ENCODE measurements around the gene CACNA1A. TPM values are rescaled to one million over a fixed set of nuclear protein-coding genes. Genes with fewer than 3 reads are reported as not detected.
"Not testable (repeated sequence)": the region's sequence is repeated elsewhere in the genome, so short reads cannot be mapped to it uniquely, and the experiment has no call there.

Gene CACNA1A
- total RNA-seq, 2 experiments from 2014 or later, result 0.30 to 0.45 TPM

DNA sequence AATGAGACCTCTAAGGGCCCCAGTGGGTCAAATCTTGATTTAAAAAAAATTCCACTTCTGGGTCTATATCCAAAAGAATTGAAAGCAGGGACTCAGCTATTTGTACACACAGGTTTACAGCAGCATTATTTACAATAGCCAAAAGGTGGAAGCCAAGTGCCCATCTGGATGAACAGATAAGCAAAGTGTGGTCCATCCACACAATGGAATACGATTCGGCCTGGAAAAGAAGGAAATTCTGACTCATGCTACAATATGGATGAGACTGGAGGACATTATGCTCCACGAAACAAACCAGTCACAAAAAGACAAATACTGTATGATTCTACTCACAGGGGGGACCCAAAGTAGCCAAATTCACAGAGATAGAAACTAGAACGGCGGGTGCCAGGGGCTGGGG is 76.7 kb downstream of the CACNA1A start:
- Histone ChIP-seq H3K4me3 (ENCODE audit: low read length) (no peak overlapping the region), H3K27ac (ENCODE audit: low read depth in 1 of 2, low read length in 2 of 2) (no peak overlapping the region), H3K4me1 (ENCODE audit: insufficient read depth, low read length) (no peaks in the 10 kb centered on the region), H3K9me3 (ENCODE audit: control insufficient read depth in 1 of 2, insufficient read depth in 1 of 2, low read length in 2 of 2) (peaks cover 15 to 17% of the 10 kb centered on the region in 2 experiments), H3K36me3 (ENCODE audit: insufficient read depth, low read length) (no peaks in the 10 kb centered on the region), H3K27me3 (ENCODE audit: control insufficient read depth in 1 of 2, insufficient read depth in 2 of 2, low read length in 2 of 2) (peaks cover 7 to 8% of the 10 kb centered on the region in 2 experiments)
- ChIA-PET CTCF (interaction anchor here (0.6 to 1.6 kb wide), 2 partner anchors 19 to 152 kb away, joined by 5 to 6 read pairs; no protein-coding TSS in a partner anchor), POLR2A (no interaction called here)
- H3K27ac Mint-ChIP-seq, result no peak overlapping the region
- no peak overlapping the region for H3K4me3 Mint-ChIP-seq
- ATAC-seq (ENCODE audit: poor library complexity) (no peak), DNase-seq (no peak)
- H3K4me1 Mint-ChIP-seq (ENCODE audit: low read depth), result no peaks in the 10 kb centered on the region
- TF ChIP-seq, protein P1, sequence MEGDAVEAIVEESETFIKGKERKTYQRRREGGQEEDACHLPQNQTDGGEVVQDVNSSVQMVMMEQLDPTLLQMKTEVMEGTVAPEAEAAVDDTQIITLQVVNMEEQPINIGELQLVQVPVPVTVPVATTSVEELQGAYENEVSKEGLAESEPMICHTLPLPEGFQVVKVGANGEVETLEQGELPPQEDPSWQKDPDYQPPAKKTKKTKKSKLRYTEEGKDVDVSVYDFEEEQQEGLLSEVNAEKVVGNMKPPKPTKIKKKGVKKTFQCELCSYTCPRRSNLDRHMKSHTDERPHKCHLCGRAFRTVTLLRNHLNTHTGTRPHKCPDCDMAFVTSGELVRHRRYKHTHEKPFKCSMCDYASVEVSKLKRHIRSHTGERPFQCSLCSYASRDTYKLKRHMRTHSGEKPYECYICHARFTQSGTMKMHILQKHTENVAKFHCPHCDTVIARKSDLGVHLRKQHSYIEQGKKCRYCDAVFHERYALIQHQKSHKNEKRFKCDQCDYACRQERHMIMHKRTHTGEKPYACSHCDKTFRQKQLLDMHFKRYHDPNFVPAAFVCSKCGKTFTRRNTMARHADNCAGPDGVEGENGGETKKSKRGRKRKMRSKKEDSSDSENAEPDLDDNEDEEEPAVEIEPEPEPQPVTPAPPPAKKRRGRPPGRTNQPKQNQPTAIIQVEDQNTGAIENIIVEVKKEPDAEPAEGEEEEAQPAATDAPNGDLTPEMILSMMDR (IDR thresholded peaks at IDR 0.05), result no peak
- H3K27me3 Mint-ChIP-seq, result peaks cover 32% of the 10 kb centered on the region
- peaks cover 5% of the 10 kb centered on the region for H3K9me3 Mint-ChIP-seq
- no peaks in the 10 kb centered on the region for H3K36me3 Mint-ChIP-seq (ENCODE audit: low read depth)
- intact Hi-C loops (cut with DNase I, micrococcal nuclease), result loop anchor here in 1 of 2 experiments (5.0 kb wide), 1 partner anchor 428 kb away; no protein-coding TSS in a partner anchor

DNA sequence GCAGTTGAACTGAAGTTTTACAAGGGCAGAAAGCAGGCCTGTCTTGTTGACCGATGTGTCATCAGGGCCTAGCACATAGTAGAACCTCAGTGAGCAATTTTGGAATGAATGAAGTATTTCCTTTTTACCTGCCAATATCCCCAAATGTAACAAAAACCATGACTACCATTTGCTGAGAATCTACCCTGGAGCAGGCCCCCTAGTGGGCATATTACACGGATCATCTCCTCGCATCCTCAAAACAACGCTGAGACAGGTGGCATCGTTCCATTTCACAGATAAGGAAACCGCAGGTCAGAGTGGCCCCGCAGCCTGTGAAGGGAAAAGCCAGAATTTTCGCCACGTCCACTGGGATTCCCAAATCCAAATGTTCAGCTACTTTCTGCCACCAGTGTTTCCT is 77.9 kb downstream of the CACNA1A start:
- H3K27ac Mint-ChIP-seq, result no peak overlapping the region
- no peak overlapping the region for H3K4me3 Mint-ChIP-seq
- H3K9me3 ChIP-seq (ENCODE audit: control insufficient read depth in 1 of 2, insufficient read depth in 1 of 2, low read length in 2 of 2), result peaks cover 15 to 18% of the 10 kb centered on the region in 2 experiments
- intact Hi-C loops (cut with DNase I, micrococcal nuclease), result loop anchor here in 1 of 2 experiments (5.0 kb wide), 1 partner anchor 429 kb away; no protein-coding TSS in a partner anchor
- TF ChIP-seq, protein P1 (IDR thresholded peaks at IDR 0.05), result peak; percentile 48
- no peaks in the 10 kb centered on the region for H3K4me1 ChIP-seq (ENCODE audit: insufficient read depth, low read length)
- no peaks in the 10 kb centered on the region for H3K36me3 ChIP-seq (ENCODE audit: insufficient read depth, low read length)
- no peaks in the 10 kb centered on the region for H3K4me1 Mint-ChIP-seq (ENCODE audit: low read depth)
- peaks cover 5% of the 10 kb centered on the region for H3K9me3 Mint-ChIP-seq
- H3K27ac ChIP-seq (ENCODE audit: low read depth in 1 of 2, low read length in 2 of 2), result no peak overlapping the region
- DNase-seq, result peak in 7 of 14 experiments; percentile 1 to 32 (median 18)
- ChIA-PET POLR2A (no interaction called here), CTCF (interaction anchor here (1.2 to 1.6 kb wide), 2 partner anchors 9 to 150 kb away, joined by 3 to 6 read pairs; no protein-coding TSS in a partner anchor)
- peaks cover 7 to 8% of the 10 kb centered on the region in 2 experiments for H3K27me3 ChIP-seq (ENCODE audit: control insufficient read depth in 1 of 2, insufficient read depth in 2 of 2, low read length in 2 of 2)
- no peak overlapping the region for H3K4me3 ChIP-seq (ENCODE audit: low read length)
- H3K36me3 Mint-ChIP-seq (ENCODE audit: low read depth), result no peaks in the 10 kb centered on the region
- peaks cover 37% of the 10 kb centered on the region for H3K27me3 Mint-ChIP-seq
- ATAC-seq (ENCODE audit: poor library complexity), result no peak

DNA sequence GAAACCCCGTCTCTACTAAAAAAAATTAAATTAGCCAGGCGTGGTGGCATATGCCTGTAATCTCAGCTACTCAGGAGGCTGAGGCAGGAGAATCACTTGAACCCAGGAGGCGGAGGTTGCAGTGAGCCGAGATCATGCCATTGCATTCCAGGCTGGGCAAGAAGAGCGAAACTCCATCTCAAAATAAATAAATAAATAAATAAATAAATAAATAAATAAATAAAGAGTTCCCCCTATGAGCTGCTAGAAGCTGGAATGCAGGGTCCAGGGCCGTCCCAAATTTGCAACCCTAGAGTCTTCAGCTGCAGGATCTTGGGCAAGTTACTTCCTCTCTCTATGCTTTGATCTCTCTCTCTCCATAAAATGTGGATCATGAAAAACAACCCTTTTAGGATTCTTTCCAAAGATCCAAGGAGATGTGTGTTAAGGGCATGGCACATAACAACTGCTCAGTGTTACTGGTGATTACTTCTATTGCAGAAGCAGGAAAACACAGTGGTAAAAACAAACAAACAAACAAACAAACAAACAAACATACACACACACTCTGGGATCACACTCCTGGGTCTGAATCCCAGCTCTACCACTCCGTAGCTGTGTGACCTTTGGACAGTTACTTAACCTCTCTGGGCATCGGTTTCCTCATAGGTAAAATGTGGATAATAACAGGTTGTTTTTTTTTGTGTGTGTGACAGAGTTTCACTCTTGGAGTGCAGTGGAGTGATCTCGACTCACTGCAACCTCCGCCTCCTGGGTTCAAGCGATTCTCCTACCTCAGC is 78.8 kb downstream of the CACNA1A start:
- no peak for ATAC-seq (ENCODE audit: poor library complexity)
- peaks cover 11% of the 10 kb centered on the region for H3K9me3 Mint-ChIP-seq
- Histone ChIP-seq H3K36me3 (ENCODE audit: insufficient read depth, low read length) (no peaks in the 10 kb centered on the region), H3K4me3 (ENCODE audit: low read length) (no peak overlapping the region), H3K27ac (ENCODE audit: low read depth in 1 of 2, low read length in 2 of 2) (no peak overlapping the region), H3K9me3 (ENCODE audit: control insufficient read depth in 1 of 2, insufficient read depth in 1 of 2, low read length in 2 of 2) (peaks cover 18 to 23% of the 10 kb centered on the region in 2 experiments), H3K4me1 (ENCODE audit: insufficient read depth, low read length) (no peaks in the 10 kb centered on the region), H3K27me3 (ENCODE audit: control insufficient read depth in 1 of 2, insufficient read depth in 2 of 2, low read length in 2 of 2) (peaks cover 7 to 8% of the 10 kb centered on the region in 2 experiments)
- H3K4me1 Mint-ChIP-seq (ENCODE audit: low read depth), result no peaks in the 10 kb centered on the region
- TF ChIP-seq, protein P1 (IDR thresholded peaks at IDR 0.05), result no peak
- no peak overlapping the region for H3K27ac Mint-ChIP-seq
- no peak for DNase-seq
- POLR2A ChIA-PET, result no interaction called here
- intact Hi-C loops (cut with DNase I, micrococcal nuclease), result loop anchor here in 1 of 2 experiments (5.0 kb wide), 1 partner anchor 430 kb away; no protein-coding TSS in a partner anchor
- H3K36me3 Mint-ChIP-seq (ENCODE audit: low read depth), result no peaks in the 10 kb centered on the region
- CTCF ChIA-PET, result no interaction called here
- peaks cover 41% of the 10 kb centered on the region for H3K27me3 Mint-ChIP-seq
- no peak overlapping the region for H3K4me3 Mint-ChIP-seq

DNA sequence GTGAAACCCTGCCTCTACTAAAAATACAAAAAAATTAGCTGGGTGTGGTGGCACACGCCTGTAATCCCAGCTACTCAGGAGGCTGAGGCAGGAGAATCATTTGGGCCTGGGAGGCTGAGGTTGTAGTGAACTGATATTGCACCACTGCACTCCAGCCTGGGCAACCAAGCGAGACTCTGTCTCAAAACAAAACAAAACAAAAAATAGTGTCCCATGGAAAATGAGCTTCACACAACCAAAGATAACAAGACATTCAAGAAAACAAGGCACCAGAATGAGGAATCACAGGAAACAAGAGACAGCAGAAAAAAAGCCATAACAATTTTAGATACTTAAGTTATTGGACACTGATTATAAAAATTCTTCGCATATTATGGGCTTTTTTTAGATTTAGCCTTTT is 80.4 kb downstream of the CACNA1A start:
- H3K9me3 ChIP-seq (ENCODE audit: control insufficient read depth in 1 of 2, insufficient read depth in 1 of 2, low read length in 2 of 2), result peaks cover 23 to 31% of the 10 kb centered on the region in 2 experiments
- Mint-ChIP-seq H3K27me3 (peaks cover 41% of the 10 kb centered on the region), H3K9me3 (peaks cover 12% of the 10 kb centered on the region)
- H3K36me3 ChIP-seq (ENCODE audit: insufficient read depth, low read length); POLR2A ChIA-PET; H3K27me3 ChIP-seq (ENCODE audit: control insufficient read depth in 1 of 2, insufficient read depth in 2 of 2, low read length in 2 of 2); H3K27ac ChIP-seq (ENCODE audit: low read depth in 1 of 2, low read length in 2 of 2); CTCF ChIA-PET; ATAC-seq (ENCODE audit: poor library complexity); DNase-seq; H3K36me3 Mint-ChIP-seq (ENCODE audit: low read depth); H3K27ac Mint-ChIP-seq; H3K4me3 Mint-ChIP-seq; H3K4me3 ChIP-seq (ENCODE audit: low read length); H3K4me1 ChIP-seq (ENCODE audit: insufficient read depth, low read length); H3K4me1 Mint-ChIP-seq (ENCODE audit: low read depth): not testable (repeated sequence)
- intact Hi-C loops (cut with DNase I, micrococcal nuclease), result loop anchor here in 1 of 2 experiments (5.0 kb wide), 1 partner anchor 431 kb away; no protein-coding TSS in a partner anchor
